Mesenchymal stem cell (in vitro differentiated cells and primary cell): ENCODE measurements around the gene PIP4K2C.
"Not testable (repeated sequence)": the region's sequence is repeated elsewhere in the genome, so short reads cannot be mapped to it uniquely, and the experiment has no call there.

Experiments used
- DNase-seq: peaks from one replicate; pipeline ENCODE4 v3.0.0-alpha.2; 2013
- H2AFZ ChIP-seq: one replicate; pipeline ENCODE4 v1.6.1; 2013; ENCODE audit warnings: low read depth, mild to moderate bottlenecking, control low read depth, inconsistent platforms, low read length, moderate library complexity
- H2AK5ac ChIP-seq: 2 replicates; pipeline ENCODE4 v1.6.1; 2013; ENCODE audit warnings: low read length, moderate library complexity, mild to moderate bottlenecking, inconsistent platforms; ENCODE audit not compliant: severe bottlenecking
- H2BK120ac ChIP-seq: one replicate; pipeline ENCODE4 v1.6.1; 2013; ENCODE audit warnings: low read depth, mild to moderate bottlenecking, inconsistent platforms, low read length, moderate library complexity
- H2BK12ac ChIP-seq, 2 experiments: one replicate each; pipeline ENCODE4 v1.6.1; 2013; ENCODE audit warnings: inconsistent platforms in 2 of 2, low read length in 2 of 2, mild to moderate bottlenecking in 2 of 2, moderate library complexity in 2 of 2, control low read depth in 1 of 2
- H2BK15ac ChIP-seq: one replicate; pipeline ENCODE4 v1.6.1; 2013; ENCODE audit warnings: mild to moderate bottlenecking, low read depth, inconsistent platforms; ENCODE audit not compliant: poor library complexity, severe bottlenecking
- H2BK5ac ChIP-seq: 2 replicates; pipeline ENCODE4 v1.6.1; 2013; ENCODE audit warnings: low read depth, mild to moderate bottlenecking, low read length, control low read depth, inconsistent platforms; ENCODE audit not compliant: poor library complexity, severe bottlenecking
- H3K14ac ChIP-seq, 2 experiments: one replicate each; pipeline ENCODE4 v1.6.1; 2013; ENCODE audit warnings: inconsistent platforms in 2 of 2, low read length in 2 of 2, control low read depth in 1 of 2, mild to moderate bottlenecking in 1 of 2, moderate library complexity in 1 of 2
- H3K18ac ChIP-seq, 2 experiments: one replicate each; pipeline ENCODE4 v1.6.1; 2013; ENCODE audit warnings: inconsistent platforms in 2 of 2, low read length in 2 of 2, control low read depth in 1 of 2, low read depth in 1 of 2, mild to moderate bottlenecking in 1 of 2
- H3K23ac ChIP-seq, 2 experiments: one replicate each; pipeline ENCODE4 v1.6.1; 2013; ENCODE audit warnings: inconsistent platforms in 2 of 2, low read length in 2 of 2, mild to moderate bottlenecking in 2 of 2, moderate library complexity in 2 of 2, control low read depth in 1 of 2
- H3K27ac ChIP-seq: 2 replicates; pipeline ENCODE4 v1.5.1; 2013; ENCODE audit warnings: mild to moderate bottlenecking, moderate library complexity, low read length, control low read depth, inconsistent platforms; ENCODE audit not compliant: poor library complexity, severe bottlenecking
- H3K27me3 ChIP-seq, 2 experiments: 2 replicates each; pipeline versions ENCODE4 v1.6.1 to v1.7.0; 2013; ENCODE audit warnings: low read length in 2 of 2, mild to moderate bottlenecking in 2 of 2, moderate library complexity in 2 of 2, control low read depth in 1 of 2, inconsistent platforms in 1 of 2; ENCODE audit not compliant: control insufficient read depth in 1 of 2, insufficient read depth in 1 of 2
- H3K36me3 ChIP-seq, 2 experiments: 2 replicates each; pipeline versions ENCODE4 v1.6.1 to v1.7.0; 2013; ENCODE audit warnings: low read length in 2 of 2, control low read depth in 1 of 2, inconsistent platforms in 1 of 2, low read depth in 1 of 2, mild to moderate bottlenecking in 1 of 2; ENCODE audit not compliant: insufficient read depth in 2 of 2, control insufficient read depth in 1 of 2
- H3K4ac ChIP-seq, 2 experiments: one replicate each; pipeline ENCODE4 v1.6.1; 2013; ENCODE audit warnings: inconsistent platforms in 2 of 2, low read length in 2 of 2, mild to moderate bottlenecking in 2 of 2, moderate library complexity in 2 of 2, control low read depth in 1 of 2, low read depth in 1 of 2
- H3K4me1 ChIP-seq: 2 replicates; pipeline ENCODE4 v1.6.1; 2013; ENCODE audit warnings: low read depth, low read length, control low read depth; ENCODE audit not compliant: control insufficient read depth, insufficient read depth
- H3K4me2 ChIP-seq: 2 replicates; pipeline ENCODE4 v1.6.1; 2013; ENCODE audit warnings: low read length, mild to moderate bottlenecking, inconsistent platforms; ENCODE audit not compliant: poor library complexity, severe bottlenecking
- H3K4me3 ChIP-seq, 2 experiments: 2 replicates each; pipeline versions ENCODE4 v1.5.1 to v1.7.0; 2013; ENCODE audit warnings: low read length in 2 of 2, mild to moderate bottlenecking in 2 of 2, control low read depth in 1 of 2, low read depth in 1 of 2; ENCODE audit not compliant: insufficient read depth in 1 of 2
- H3K79me1 ChIP-seq: replicated peaks from 2 replicates; pipeline ENCODE4 v1.6.1; 2013; ENCODE audit warnings: mild to moderate bottlenecking, control low read depth, low read length, inconsistent platforms; ENCODE audit not compliant: poor library complexity, severe bottlenecking
- H3K9ac ChIP-seq: 2 replicates; pipeline ENCODE4 v1.7.0; 2013; ENCODE audit warnings: mild to moderate bottlenecking, low read length, moderate library complexity
- H3K9me3 ChIP-seq: 2 replicates; pipeline ENCODE4 v1.7.0; 2013; ENCODE audit warnings: mild to moderate bottlenecking, low read length; ENCODE audit not compliant: control insufficient read depth
- H4K8ac ChIP-seq: one replicate; pipeline ENCODE4 v1.6.1; 2013; ENCODE audit warnings: inconsistent platforms, mild to moderate bottlenecking, low read length, moderate library complexity
- H4K91ac ChIP-seq: one replicate; pipeline ENCODE4 v1.6.1; 2013; ENCODE audit warnings: mild to moderate bottlenecking, low read length, inconsistent platforms
- WGBS: methylation state at CpG from one replicate; pipeline ENCODE4 v1.1.7; 2013; ENCODE audit warnings: mixed read lengths; 5-methylcytosine and 5-hydroxymethylcytosine counted together

PIP4K2C gene

GRCh38 chr12:57586128-57586527, 4.9 kb upstream of the PIP4K2C start:
- Histone ChIP-seq H3K23ac (no peak overlapping the region), H3K27ac (no peak overlapping the region), H3K4me2 (no peak overlapping the region), H3K4me1 (peaks cover 2% of the 10 kb centered on the region), H3K4me3 (no peak overlapping the region), H4K8ac (no peak overlapping the region), H3K14ac (no peak overlapping the region), H2BK12ac (no peak overlapping the region), H3K79me1 (peaks cover 4% of the 10 kb centered on the region), H3K9ac (no peak overlapping the region), H2BK15ac (no peak overlapping the region), H2AK5ac (no peak overlapping the region), H2BK5ac (no peak overlapping the region), H4K91ac (no peak overlapping the region), H3K36me3 (peaks cover 0 to 8% of the 10 kb centered on the region in 2 experiments), H2AFZ (no peak overlapping the region), H3K9me3 (no peaks in the 10 kb centered on the region), H3K18ac (no peak overlapping the region), H2BK120ac (no peak overlapping the region), H3K27me3 (peaks cover 39 to 83% of the 10 kb centered on the region in 2 experiments), H3K4ac (no peak overlapping the region)
- 100% methylated on average over 2 of the region's 3 CpGs for WGBS
- no peak for DNase-seq

- Histone ChIP-seq H4K91ac (no peak overlapping the region), H3K36me3 (peaks cover 0 to 3% of the 10 kb centered on the region in 2 experiments), H3K27ac (no peak overlapping the region), H3K4me1 (peaks cover 9% of the 10 kb centered on the region), H3K18ac (no peak overlapping the region), H3K4ac (no peak overlapping the region), H3K4me2 (no peak overlapping the region), H3K14ac (no peak overlapping the region), H2BK12ac (no peak overlapping the region), H2BK5ac (no peak overlapping the region), H3K9me3 (no peaks in the 10 kb centered on the region), H3K9ac (no peak overlapping the region), H3K79me1 (peaks cover 12% of the 10 kb centered on the region), H4K8ac (no peak overlapping the region), H3K23ac (no peak overlapping the region), H3K4me3 (no peak overlapping the region), H3K27me3 (peaks cover 39 to 85% of the 10 kb centered on the region in 2 experiments), H2AFZ (no peak overlapping the region), H2BK120ac (no peak overlapping the region), H2BK15ac (no peak overlapping the region), H2AK5ac (no peak overlapping the region)
- no peak for DNase-seq
- WGBS: 81% methylated on average over 3 of the region's 3 CpGs
These were observed 4.1 kb upstream of the PIP4K2C start for GRCh38 chr12:57586832-57587429.

- H3K4me3 ChIP-seq, H3K4ac ChIP-seq, H4K8ac ChIP-seq, H2BK12ac ChIP-seq, H3K14ac ChIP-seq, H3K18ac ChIP-seq, H2BK15ac ChIP-seq, H3K4me2 ChIP-seq, H2AK5ac ChIP-seq, DNase-seq, H3K9ac ChIP-seq, H3K27ac ChIP-seq, H3K9me3 ChIP-seq, H3K23ac ChIP-seq, H2AFZ ChIP-seq, H3K36me3 ChIP-seq, H2BK5ac ChIP-seq, H2BK120ac ChIP-seq, H4K91ac ChIP-seq: not testable (repeated sequence)
- H3K27me3 ChIP-seq: peaks cover 32 to 70% of the 10 kb centered on the region in 2 experiments
- H3K79me1 ChIP-seq: peaks cover 28% of the 10 kb centered on the region
- peaks cover 15% of the 10 kb centered on the region for H3K4me1 ChIP-seq
- 93% methylated on average over 14 of the region's 15 CpGs for WGBS
These were observed 1.9 kb upstream of the PIP4K2C start for GRCh38 chr12:57588951-57589610.

GRCh38 chr12:57590479-57590863, 521 bp upstream of the PIP4K2C start:
- Histone ChIP-seq H3K36me3 (peaks cover 0 to 5% of the 10 kb centered on the region in 2 experiments), H3K9ac (peak overlapping the region; percentile 79), H4K91ac (no peak overlapping the region), H2AFZ (peak overlapping the region; percentile 96), H3K27me3 (peaks cover 22 to 57% of the 10 kb centered on the region in 2 experiments), H3K4me1 (peaks cover 15% of the 10 kb centered on the region), H2BK15ac (no peak overlapping the region), H3K4me3 (peak overlapping the region in 1 of 2 experiments; percentile 85), H2BK12ac (no peak overlapping the region), H3K27ac (no peak overlapping the region), H2BK5ac (no peak overlapping the region), H3K18ac (peak overlapping the region in 1 of 2 experiments; percentile 67), H4K8ac (peak overlapping the region; percentile 4), H3K79me1 (peaks cover 30% of the 10 kb centered on the region), H2AK5ac (no peak overlapping the region), H3K14ac (no peak overlapping the region), H3K9me3 (no peaks in the 10 kb centered on the region), H3K23ac (no peak overlapping the region), H2BK120ac (no peak overlapping the region), H3K4ac (no peak overlapping the region), H3K4me2 (peak overlapping the region; percentile 100)
- WGBS: 35% methylated on average over 2 of the region's 2 CpGs
- DNase-seq: no peak
